ENCODE results near the gene RBMS1. TPM values are rescaled to one million over a fixed set of nuclear protein-coding genes. Genes with fewer than 3 reads are reported as not detected.
A peak's percentile ranks its signal among the peaks of the same experiment; 100 is the strongest.

The RBMS1 gene
- total and polyA plus RNA-seq, 2 of the 13 experiments (the other 11 are each of a cell fraction or from before 2014, with no cell fraction given), result 55.5 to 110 TPM

GRCh38 chr2:160493227-160494028 lies at the start of gene RBMS1 (continued):
- TF ChIP-seq NFAT5 (CRISPR knock-in tag; IDR thresholded peaks at IDR 0.05) (no peak), ZNF451 (CRISPR knock-in tag; IDR thresholded peaks at IDR 0.05) (no peak), NR3C1 (CRISPR knock-in tag; IDR thresholded peaks at IDR 0.05) (0 out of 2 replicates have a peak, but pooled peaks have one; percentile 68), EED (CRISPR knock-in tag; IDR thresholded peaks at IDR 0.05) (0 out of 2 replicates have a peak, but pooled peaks have one; percentile 20), TAF15 (IDR thresholded peaks at IDR 0.05; ENCODE audit: low read depth, low read length, poor library complexity, severe bottlenecking) (no peak), ZNF703 (CRISPR knock-in tag; IDR thresholded peaks at IDR 0.05; ENCODE audit: borderline replicate concordance) (no peak), ZNF260 (CRISPR knock-in tag; IDR thresholded peaks at IDR 0.05; ENCODE audit: borderline replicate concordance, low read depth) (no peak), ZNF777 (CRISPR knock-in tag; IDR thresholded peaks at IDR 0.05) (no peak), ZFYVE20 (CRISPR knock-in tag; IDR thresholded peaks at IDR 0.05; ENCODE audit: borderline replicate concordance, low read depth) (peak; percentile 36; the same call in 1 of the 2 replicates), HOXA7 (CRISPR knock-in tag; IDR thresholded peaks at IDR 0.05) (no peak), ZNF556 (CRISPR knock-in tag; IDR thresholded peaks at IDR 0.05; ENCODE audit: borderline replicate concordance) (peak; percentile 74; the same call in 1 of the 2 replicates), HIVEP1 (CRISPR knock-in tag; IDR thresholded peaks at IDR 0.05) (peak; percentile 54; the same call in 1 of the 2 replicates), ZEB1 (IDR thresholded peaks at IDR 0.05; ENCODE audit: insufficient replicate concordance, low read depth) (peak; percentile 40), ATM (IDR thresholded peaks at IDR 0.05; ENCODE audit: borderline replicate concordance) (no peak), BATF2 (CRISPR knock-in tag; IDR thresholded peaks at IDR 0.05) (0 out of 2 replicates have a peak, but pooled peaks have one; percentile 75), MXD4 (CRISPR knock-in tag; IDR thresholded peaks at IDR 0.05) (no peak), MTF1 (CRISPR knock-in tag; IDR thresholded peaks at IDR 0.05) (no peak), TFDP1 (CRISPR knock-in tag; IDR thresholded peaks at IDR 0.05; ENCODE audit: borderline replicate concordance) (peak; percentile 11; the same call in 1 of the 2 replicates), ONECUT2 (CRISPR knock-in tag; IDR thresholded peaks at IDR 0.05) (peak; percentile 79), AGO2 (optimal IDR thresholded peaks at IDR 0.05; ENCODE audit: low read depth, low read length) (peak; percentile 90), ZNF605 (CRISPR knock-in tag; IDR thresholded peaks at IDR 0.05) (0 out of 2 replicates have a peak, but pooled peaks have one; percentile 43), RBFOX2 (IDR thresholded peaks at IDR 0.05; ENCODE audit: low read depth, low read length) (peak; percentile 78), ZNF460 (CRISPR knock-in tag; IDR thresholded peaks at IDR 0.05; ENCODE audit: borderline replicate concordance) (0 out of 2 replicates have a peak, but pooled peaks have one; percentile 39)

Measured in HepG2 (cell line).